HL-60 (cell line): ENCODE data around the gene NOTO.

Experiments used
- GABPA ChIP-seq: IDR thresholded peaks from 2 replicates; pipeline ENCODE4 v1.6.1; 2012; ENCODE audit warnings: low read depth
- TF ChIP-seq, protein P1 (sequence below): IDR thresholded peaks from one replicate; pipeline ENCODE4 v1.5.1; 2011; ENCODE audit warnings: low read length, control low read depth, inconsistent platforms; ENCODE audit not compliant: insufficient read depth
- TF ChIP-seq, protein P2 (sequence below): IDR thresholded peaks from 2 replicates; pipeline ENCODE4 v1.6.1; 2012; ENCODE audit warnings: low read depth; ENCODE audit not compliant: insufficient replicate concordance

DNA sequence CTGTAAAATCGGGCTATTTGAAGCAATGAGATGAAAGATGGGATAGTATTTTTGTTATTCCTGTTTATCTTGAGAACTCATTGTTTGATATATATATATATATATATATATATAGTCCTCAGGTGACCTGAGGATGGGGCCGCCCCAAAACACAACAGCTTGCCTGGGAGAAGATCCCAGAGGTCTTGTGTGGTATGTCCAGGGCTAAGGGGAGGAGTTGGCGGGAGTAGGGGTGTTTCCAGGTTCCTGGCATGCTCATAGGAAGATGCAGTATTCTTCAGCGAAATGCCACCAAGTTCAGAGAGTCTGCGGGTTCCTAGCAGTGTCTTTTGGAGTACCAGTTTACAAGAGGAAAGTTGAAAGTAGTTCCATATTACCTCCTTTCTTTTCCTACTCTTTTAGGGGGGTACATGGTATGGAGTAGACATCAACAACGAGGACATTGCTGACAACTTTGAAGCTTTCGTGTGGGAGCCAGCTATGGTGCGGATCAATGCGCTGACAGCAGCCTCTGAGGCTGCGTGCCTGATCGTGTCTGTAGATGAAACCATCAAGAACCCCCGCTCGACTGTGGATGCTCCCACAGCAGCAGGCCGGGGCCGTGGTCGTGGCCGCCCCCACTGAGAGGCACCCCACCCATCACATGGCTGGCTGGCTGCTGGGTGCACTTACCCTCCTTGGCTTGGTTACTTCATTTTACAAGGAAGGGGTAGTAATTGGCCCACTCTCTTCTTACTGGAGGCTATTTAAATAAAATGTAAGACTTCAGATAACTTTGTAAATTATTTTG, 50.1 kb downstream of the NOTO start:
- TF ChIP-seq, protein P1, sequence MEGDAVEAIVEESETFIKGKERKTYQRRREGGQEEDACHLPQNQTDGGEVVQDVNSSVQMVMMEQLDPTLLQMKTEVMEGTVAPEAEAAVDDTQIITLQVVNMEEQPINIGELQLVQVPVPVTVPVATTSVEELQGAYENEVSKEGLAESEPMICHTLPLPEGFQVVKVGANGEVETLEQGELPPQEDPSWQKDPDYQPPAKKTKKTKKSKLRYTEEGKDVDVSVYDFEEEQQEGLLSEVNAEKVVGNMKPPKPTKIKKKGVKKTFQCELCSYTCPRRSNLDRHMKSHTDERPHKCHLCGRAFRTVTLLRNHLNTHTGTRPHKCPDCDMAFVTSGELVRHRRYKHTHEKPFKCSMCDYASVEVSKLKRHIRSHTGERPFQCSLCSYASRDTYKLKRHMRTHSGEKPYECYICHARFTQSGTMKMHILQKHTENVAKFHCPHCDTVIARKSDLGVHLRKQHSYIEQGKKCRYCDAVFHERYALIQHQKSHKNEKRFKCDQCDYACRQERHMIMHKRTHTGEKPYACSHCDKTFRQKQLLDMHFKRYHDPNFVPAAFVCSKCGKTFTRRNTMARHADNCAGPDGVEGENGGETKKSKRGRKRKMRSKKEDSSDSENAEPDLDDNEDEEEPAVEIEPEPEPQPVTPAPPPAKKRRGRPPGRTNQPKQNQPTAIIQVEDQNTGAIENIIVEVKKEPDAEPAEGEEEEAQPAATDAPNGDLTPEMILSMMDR, result no peak
- TF ChIP-seq, protein P2, sequence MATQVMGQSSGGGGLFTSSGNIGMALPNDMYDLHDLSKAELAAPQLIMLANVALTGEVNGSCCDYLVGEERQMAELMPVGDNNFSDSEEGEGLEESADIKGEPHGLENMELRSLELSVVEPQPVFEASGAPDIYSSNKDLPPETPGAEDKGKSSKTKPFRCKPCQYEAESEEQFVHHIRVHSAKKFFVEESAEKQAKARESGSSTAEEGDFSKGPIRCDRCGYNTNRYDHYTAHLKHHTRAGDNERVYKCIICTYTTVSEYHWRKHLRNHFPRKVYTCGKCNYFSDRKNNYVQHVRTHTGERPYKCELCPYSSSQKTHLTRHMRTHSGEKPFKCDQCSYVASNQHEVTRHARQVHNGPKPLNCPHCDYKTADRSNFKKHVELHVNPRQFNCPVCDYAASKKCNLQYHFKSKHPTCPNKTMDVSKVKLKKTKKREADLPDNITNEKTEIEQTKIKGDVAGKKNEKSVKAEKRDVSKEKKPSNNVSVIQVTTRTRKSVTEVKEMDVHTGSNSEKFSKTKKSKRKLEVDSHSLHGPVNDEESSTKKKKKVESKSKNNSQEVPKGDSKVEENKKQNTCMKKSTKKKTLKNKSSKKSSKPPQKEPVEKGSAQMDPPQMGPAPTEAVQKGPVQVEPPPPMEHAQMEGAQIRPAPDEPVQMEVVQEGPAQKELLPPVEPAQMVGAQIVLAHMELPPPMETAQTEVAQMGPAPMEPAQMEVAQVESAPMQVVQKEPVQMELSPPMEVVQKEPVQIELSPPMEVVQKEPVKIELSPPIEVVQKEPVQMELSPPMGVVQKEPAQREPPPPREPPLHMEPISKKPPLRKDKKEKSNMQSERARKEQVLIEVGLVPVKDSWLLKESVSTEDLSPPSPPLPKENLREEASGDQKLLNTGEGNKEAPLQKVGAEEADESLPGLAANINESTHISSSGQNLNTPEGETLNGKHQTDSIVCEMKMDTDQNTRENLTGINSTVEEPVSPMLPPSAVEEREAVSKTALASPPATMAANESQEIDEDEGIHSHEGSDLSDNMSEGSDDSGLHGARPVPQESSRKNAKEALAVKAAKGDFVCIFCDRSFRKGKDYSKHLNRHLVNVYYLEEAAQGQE, result no peak
- no peak for TF ChIP-seq GABPA
